NAMALWA (cell line): Measurements from ENCODE around the gene TMEM132D.

Experiments
- DNase-seq: peaks from one replicate; pipeline ENCODE4 v3.0.0-alpha.2; 2015; ENCODE audit warnings: low spot score

Gene TMEM132D

DNA sequence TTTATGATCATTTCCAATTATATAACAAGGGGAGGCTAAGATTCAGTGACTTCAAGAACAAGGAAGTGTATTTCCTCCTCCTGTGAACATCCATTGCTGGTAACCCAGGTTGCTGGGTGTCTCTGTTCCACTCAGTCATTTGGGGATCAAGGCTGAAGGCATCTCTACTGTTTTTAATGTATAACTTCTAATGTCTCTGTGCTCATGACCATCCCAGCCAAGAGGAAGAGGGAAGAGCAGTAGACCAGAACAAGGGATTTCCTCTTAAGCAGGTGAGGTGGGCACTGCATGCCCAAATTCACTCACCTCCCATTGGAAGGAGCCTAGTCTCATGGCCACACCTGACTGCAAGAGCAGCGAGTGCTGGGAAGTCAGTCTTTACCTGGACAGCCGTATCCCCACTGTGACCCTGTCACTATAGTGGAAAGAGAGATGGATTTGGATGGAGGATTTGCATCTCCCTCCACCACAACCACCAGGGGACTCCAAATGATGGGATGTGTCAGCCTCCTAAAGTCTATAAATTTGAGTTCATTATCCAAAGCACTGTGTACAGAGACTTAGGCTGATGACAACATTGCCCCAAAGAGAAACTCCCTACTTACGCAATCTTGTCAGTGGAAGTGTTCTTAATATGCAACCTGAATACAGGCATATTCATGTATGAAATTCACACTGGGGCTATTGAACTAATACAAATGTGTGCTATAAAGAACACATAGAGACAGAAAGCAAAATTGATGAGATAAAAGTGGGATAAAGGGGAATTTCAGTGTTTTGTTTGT, 368.7 kb downstream of the TMEM132D start:
- no peak for DNase-seq

DNA sequence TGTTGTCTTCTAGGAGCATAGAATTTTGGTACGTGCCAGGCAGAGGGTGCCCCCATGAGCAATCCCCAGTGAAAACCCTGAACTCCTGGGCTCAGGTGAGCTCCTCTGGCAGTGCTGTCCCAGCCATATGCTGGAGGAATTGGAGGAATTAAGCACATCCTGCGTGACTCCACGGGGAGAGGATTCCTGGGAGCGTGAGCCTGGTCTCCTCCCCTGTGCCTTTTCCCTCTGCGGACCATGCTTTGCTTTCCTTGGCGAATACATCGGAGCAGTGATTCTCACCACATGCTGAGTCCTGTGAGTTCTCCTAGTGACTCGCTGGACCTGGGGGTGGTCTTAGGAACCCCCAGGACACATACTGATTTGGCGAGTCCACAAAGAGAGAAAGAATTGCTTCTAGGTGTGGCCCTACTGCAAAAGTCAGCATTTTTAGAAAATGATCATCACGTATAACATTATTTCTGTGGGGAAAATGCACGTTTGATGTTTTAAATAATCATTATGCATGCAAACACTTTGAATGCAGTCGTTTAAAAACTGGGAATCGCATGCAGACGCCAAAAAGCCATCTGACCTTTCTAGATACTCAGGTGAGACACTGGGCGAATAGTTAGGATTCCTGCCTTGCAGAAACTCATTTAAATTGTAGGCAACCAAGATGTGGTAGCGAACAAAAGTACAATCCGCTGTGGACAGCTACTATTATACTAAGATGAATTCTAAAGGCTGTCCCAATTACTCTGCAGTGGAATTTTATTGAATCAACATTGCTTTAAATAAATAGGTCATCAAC, 370.9 kb downstream of the TMEM132D start:
- DNase-seq = no peak

DNA sequence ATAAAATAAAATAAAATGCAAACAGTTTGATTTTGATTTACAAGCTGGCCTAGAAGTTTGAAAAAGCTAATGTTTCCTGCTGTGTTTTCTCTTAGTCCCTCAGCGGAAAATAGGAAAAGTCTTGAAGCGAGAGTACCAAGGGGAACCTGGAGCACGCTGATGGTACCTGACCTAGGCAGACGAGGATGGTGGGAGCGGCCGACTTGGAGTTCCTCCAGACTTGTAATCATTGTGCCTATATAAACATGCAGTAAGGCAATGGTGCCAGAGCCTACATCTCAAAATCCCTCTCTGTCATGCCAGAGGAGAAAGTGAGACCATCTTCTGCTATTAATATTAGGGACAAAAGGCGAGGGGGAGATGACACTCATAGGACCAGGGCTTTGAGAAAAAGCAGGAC, 371.7 kb downstream of the TMEM132D start:
- DNase-seq = no peak

DNA sequence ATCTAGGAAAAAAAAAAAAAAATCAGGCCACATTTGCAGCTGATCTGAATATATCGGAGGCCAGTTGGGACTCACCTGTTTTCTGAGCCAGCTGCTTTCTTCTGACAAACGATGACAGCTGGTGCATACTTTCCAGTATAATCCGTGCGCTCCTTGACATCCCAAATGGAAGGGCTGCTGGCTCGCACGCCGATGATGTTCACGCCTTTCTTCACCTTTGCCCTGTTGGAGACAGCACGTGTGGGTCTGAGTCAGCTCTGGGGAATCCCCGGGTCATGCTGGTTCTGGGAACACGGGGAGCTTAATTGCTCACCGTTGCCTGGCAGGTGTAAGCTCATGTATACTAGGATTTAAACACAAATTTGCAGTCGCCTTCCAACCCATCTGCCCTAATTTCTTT, 372.8 kb downstream of the TMEM132D start:
- no peak for DNase-seq

DNA sequence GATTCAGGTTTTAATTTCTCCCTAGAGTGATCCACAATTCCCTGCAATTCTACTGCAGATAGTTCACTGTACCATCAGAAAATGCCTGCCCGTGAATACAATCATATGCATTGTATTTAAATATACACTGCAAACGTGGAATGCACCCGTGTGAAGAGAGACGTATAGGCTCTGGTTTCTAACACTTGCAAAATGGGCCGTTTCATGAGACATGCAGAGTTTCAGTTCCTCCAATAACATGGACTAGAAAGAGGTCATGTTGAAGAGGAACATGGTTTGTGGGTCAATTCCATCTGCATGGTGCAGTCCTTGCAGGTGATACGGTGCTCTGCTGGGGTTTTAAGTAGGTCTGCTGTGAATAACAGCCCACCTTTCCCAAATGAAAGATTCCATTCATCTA, 373.3 kb downstream of the TMEM132D start:
- DNase-seq = no peak

DNA sequence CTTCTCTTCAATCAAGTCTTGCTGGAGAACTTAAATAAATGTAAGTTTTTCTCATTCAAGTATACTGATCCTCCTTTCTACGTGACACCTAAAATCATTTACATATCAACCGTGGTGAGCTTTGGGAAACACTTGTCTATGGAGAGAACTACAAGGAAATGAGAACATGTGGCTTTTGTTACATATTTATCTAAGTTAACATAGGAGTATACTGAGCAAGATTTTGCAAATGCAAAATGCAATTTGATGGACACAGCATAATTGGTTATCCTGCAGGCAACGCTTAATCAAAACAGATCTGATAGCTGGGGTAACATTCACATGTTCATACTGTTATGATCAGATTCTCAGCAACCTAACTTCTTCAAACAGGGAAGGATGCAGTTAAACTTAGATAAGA, 376.3 kb downstream of the TMEM132D start:
- no peak for DNase-seq

DNA sequence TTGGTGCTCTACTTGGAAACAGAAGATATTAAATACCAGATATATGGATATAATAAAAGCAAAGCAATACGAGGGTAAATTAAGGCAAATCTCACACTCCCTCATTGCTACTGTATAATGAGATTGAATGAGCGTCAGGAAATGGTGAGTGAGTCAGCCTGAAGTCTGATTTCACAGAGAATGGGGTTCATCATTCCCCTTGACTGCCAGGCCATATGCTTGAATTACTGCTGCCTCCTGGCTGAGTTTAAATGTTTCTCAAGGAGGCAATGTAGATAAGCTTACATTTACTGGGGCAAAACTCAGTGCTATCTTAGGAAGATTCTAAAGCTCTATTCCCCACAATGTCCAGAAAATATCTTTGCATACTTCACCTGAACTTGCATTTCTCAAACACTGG, 380.2 kb downstream of the TMEM132D start:
- no peak for DNase-seq

DNA sequence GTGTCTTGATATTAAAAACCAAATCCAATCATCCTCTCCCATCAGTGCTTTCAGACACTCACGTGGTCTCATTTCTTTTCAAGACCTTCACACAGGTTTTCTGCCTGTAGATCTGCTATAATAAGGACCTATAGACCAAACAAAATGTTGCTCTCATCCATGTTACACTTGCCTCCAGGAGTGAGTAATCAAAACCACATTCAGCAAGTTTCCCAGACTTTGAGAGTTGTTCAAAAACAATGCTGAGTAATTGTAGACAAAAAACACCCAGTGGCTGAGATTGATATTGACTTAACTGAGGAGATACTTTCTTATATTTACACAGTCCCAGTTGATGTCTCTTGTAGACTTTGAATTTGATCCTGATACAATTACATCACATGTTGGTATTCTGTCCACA, 383.1 kb downstream of the TMEM132D start:
- no peak for DNase-seq

DNA sequence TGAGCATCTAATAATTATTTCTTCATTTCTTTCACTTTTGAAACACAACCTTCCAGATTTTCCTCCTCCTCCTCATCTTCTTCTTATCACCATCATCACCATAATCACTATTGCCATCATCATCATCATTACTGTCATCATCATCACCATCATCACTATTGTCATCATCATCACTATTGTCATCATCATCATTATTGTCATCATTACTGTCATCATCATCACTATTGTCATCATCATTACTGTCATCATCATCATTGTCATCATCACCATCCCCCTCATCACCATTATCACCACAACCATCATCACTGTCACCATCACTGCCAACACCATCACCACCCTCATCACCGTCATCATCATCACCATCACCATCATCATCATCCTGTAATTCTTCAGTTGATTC, 400.0 kb downstream of the TMEM132D start:
- no peak for DNase-seq

DNA sequence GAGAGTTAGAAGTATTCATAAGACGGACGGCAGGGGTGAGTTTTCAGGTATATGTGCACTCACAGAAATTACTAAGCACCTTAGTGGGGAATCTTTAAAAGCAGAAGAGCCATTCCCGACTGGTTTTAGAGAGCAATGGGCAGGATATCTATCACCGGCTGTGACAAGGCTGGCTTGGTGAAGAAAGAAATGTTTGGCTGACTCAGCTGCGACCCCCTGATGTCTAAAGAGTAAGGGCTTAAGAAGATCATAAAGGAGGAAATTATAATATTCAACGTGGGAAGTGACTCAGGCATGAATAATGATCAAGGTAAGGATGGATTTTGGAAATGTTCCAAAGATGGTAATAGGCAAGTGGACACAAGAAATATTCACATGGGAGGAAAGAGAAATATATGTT, 407.6 kb downstream of the TMEM132D start:
- DNase-seq = no peak

DNA sequence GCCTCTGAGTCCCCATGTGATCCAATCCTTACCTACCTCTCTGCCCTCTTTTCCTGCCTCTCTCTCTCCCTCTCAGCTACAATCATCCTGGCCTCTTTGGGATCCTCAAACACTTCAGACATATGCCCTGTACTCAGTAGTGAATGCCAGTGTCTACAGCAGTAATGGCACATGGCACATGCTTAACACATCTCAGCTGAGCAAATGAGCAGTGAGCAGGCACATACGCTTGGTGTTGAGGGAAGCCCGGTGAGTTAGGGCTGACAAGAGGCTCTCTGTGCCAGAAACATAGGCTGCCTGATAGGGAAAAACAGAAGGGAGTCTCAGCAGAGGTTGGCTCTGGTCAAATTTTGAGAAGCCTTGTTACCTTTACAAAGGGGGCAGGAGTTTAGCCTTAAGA, 409.1 kb downstream of the TMEM132D start:
- DNase-seq = no peak

DNA sequence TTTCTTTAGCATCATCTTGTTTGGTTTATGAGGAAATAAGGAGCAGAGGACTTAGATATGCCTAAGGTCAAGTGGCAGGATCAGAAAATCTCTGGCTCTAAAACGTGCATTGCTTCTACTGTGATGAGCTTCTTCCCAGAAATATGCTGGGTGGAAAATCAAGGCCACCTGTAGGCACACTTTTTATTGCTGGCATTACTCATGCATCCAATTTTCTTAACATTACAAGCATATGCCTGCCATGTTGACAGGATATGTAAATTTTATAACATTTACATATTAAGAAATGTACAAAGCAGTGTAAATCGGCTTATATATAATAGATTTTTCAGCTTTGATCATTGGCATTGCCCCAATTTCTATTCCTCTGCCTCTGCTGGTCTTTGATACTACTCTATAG, 409.6 kb downstream of the TMEM132D start:
- DNase-seq = no peak

DNA sequence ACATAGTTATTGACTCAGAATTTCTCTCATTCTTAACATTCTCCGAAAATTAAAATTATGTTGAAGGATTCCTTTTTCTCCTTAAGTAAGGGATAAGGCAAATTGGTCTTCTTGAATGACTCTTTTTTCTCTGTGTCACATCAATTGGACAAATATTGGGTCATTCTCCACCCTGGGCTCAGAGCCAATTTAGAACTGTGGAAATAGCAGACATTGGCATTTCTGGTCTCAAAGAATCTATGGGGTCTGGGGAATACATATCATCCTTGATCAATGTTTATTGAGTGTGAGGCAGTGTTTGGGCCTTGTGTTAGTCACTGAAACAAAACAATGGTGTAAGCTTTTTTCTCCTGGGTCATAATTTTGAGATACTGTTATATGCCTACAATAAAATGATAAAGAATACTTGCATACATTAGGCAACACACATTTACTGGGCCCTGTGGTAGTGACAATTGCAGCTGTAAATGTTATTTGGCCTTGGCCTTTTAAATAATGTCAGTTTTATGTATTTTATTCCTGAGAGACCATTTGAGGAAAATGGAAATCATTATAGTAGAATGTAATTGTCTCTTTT, 414.6 kb downstream of the TMEM132D start:
- DNase-seq = no peak

DNA sequence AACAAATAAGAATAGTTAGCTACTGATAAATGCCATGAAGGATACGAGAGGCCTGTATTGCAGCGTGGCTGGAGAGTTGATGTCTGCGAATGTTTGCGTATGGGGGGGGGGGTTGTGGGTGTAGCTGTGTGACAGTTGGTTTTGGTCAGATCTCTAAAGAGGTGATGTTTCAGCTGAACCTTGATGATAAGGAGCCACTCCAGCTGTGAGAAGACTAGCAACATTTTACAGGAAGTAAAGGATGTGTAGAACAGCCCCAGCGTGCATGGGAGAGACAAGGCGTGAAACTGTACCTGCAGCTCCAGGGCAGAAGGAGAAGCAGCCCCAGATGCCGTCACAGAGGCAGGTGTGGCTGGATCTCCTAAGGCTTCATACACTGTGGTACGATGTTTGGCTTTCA, 416.9 kb downstream of the TMEM132D start:
- no peak for DNase-seq

DNA sequence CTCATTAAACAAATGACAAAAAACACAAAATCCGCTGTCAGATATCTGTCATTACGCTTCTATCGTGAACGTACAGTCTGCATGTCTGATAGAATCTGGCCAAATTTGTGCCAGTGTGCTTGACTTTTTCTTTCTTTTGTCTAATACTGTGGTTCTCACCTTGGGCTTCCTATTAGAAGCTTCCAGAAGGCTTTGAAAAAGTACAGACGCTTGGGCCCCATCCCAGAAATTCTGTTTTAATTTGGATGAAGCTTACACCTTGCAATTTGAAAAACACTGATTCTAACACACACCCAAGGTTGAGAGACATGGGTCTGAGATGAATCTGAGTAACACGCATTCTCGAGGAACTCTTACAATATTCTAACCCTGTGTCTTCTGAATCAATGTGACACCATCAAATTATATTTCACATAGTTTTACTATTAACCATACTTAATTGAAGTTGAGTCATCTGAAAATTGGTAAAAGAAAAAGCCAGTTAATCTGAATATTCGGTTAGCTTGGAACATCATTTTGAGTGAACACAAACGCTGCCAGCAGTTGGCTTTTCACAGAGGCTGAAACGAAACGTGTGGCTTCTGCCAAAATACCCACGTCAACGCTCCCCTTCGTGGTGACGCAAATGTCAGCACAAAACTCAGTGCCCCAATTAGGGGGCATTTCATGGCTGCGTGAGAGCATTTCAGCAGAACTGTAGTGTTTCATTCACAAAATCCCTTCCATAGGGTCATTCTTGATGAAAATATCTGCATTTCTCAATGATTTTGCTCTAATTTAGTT, 420.5 kb downstream of the TMEM132D start:
- no peak for DNase-seq

DNA sequence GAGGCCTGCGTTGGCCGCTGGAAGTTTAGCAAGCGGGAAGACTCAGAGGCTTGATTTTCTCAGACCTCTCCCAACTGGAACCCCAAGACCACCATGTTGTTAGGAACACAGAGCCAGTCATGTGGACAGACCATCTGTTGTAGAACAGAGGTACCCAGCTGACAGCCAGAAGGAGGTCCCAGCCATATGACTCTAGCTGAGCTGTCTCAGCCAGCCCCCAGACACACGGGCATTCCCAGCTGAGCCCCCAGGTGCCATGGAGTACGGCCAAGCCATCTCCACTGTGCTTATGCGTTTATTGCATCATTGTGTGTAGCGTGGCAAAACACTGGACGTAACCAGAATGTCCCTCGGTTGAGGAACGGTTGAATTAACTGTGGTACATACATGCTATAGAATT, 421.9 kb downstream of the TMEM132D start:
- DNase-seq = no peak

DNA sequence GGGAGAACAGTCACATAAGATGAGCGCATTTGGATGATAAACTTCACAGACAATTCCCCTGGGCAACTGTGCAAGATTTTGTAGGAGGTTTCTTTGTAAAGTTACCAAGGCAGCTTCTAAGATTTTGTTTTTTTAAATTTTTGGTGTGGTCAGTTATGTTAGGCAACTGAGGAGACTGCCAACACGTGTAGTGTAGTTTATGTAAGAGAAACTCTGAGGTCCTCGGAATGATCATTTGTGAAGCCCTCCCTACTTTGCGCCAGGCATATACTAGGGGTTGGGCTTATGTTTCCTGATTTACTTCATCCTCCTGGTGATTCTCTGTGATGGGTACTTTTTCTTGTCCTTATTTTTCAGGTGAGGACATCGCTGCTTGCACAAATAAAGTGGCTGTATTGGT, 433.6 kb downstream of the TMEM132D start:
- DNase-seq = no peak

DNA sequence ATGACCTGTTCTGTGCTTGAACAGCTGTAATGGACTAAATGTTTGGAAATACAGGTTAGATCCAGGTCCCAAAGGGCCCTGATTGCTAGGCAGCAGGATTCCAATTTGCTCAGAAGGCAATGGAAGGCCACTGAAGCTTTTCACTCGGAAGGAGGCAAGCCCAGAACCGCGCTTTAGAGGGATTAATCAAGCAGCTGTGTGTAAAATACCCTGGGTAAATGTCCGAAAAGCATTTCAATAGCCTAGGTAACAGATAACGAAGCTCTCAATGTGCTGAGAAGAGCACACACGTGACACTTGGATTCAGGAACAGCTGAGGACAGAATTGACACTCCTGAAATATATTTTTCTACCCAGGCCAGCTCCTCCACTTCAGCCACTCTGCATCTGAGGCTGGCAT, 436.1 kb downstream of the TMEM132D start:
- no peak for DNase-seq

DNA sequence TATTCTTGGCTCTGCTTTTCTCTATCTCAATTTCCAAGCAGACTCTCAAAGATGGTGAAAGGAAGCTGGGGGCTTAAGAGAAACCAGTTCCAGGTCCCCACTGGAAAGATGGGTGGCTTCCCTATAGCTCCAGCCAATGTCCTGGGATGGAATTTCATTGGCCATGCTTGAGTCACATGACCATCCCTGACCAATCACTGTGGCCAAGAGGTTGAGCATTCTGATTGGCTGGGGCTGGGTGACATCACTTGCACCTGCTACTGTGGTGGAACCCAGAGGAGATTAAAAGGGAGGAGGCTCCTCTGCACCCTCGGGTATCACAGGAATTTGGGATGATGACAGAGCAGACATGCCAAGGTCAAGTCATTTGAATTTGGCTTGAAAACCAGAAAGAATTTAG, 436.5 kb downstream of the TMEM132D start:
- peak; percentile 49 for DNase-seq

DNA sequence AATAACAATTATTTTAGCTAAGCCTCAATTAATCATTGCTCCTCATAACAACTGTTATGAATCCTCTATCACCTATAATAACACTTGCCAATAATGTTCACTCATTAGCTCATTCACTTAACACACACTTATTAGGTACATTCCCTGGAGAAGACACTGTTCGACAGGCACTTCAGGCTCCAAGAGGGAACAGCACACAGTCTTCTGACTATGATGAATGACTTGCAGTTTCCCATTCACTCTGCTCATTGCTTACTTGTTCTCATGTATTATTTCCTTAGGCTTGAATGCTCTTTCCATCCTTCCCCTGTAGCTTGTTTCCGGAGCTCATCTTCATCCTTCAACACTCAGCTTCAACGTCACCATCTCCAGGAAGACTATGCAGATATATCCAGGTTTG, 437.3 kb downstream of the TMEM132D start:
- no peak for DNase-seq

DNA sequence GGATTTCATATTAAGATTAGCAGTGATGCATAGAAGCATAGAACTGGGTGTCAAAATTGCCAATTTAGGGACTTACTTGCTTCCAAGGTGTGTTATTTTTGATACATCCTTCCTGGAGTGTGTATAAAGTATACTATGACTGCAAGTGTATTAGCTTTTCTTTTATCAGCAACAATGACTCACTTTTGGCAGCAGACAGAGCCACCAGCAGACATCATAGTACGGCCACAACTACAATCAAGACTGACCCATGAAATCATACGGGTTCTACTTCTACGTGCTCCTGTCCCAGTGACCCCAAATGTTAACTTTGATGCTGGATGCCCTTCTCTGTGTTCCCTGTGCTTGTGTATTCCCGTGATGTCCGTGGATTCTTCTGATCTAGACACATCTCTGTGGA, 443.9 kb downstream of the TMEM132D start:
- no peak for DNase-seq

DNA sequence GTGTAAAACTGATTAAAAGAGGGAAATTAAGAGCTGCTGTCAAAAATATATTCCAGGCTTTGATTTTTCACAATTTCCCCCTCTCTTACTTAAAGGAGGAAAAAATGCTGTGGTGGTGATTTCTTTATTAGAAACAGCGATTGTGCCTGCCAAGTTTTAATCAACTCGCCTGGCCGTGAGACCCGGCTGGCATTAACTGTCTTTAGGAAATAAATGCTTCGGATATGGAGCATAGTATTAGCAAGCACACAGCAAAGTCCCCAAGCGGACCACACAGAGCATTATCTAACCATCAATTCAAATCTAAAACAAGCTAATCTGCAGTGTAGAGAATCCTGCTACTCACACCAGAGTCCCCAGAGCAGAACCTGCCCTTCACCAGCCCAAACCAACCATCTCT, 457.1 kb downstream of the TMEM132D start:
- no peak for DNase-seq

DNA sequence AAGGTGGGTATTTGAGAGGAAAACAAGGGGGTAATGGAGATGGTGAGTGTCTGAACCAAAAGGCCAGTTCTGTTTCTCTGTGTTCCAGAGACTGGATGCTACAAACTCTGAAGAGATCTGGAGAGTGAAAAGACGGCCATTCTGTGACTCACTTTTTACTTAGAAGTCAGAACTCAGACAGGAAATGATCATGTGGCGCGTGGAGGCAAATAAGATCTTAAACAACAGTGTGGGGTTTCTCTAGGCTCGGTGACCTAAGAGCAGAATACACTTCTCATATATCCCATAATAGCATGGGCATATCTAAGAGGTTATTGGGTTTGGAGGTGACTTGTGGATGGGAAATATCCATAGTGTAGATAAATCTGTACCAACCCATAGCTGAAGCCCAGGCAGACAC, 463.5 kb downstream of the TMEM132D start:
- no peak for DNase-seq
